Measurements from ENCODE around the gene DHRS12. TPM values are rescaled to one million over a fixed set of nuclear protein-coding genes. Genes with fewer than 3 reads are reported as not detected.

The DHRS12 gene
- total RNA-seq, 1 experiment from 2014 or later: 10.2 TPM

- TF ChIP-seq ZNF423 (CRISPR knock-in tag; IDR thresholded peaks at IDR 0.05) (no peak), ATF1 (CRISPR knock-in tag; IDR thresholded peaks at IDR 0.05) (no peak)
- TF ChIP-seq, protein P1, sequence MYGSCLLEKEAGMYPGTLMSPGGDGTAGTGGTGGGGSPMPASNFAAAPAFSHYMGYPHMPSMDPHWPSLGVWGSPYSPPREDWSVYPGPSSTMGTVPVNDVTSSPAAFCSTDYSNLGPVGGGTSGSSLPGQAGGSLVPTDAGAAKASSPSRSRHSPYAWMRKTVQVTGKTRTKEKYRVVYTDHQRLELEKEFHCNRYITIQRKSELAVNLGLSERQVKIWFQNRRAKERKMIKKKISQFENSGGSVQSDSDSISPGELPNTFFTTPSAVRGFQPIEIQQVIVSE (CRISPR knock-in tag; IDR thresholded peaks at IDR 0.05; ENCODE audit: borderline replicate concordance): no peak
Observed at GRCh38 chr13:51761643-51762350, 42.2 kb downstream of the DHRS12 start (continued).

DNA sequence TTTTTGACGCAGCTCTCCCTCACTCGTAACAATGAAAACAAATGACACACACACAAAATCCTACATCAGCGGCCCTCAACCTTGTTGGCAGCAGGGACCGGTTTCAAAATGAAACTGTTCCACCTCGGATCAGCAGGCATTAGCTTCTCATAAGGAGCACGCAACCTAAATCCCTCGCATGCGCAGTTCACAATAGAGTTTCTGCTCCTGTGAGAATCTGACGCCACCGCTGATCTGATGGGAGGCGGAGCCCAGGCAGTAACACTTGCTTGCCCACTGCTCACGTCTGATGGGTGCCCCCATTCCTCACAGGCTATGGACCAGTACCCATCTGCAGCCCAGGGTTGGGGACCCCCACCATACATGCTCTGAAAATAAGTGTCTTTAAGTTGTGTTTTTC, 43.4 kb downstream of the DHRS12 start:
- CTCF ChIA-PET: no interaction called here
- Mint-ChIP-seq H3K4me1 (no peaks in the 10 kb centered on the region), H3K4me3 (no peak overlapping the region), H3K36me3 (peaks cover 39% of the 10 kb centered on the region; the same call in 1 of the 2 replicates), H3K27ac (0 out of 2 replicates have a peak overlapping the region, but pooled peaks have one; percentile 12), H3K9me3 (no peaks in the 10 kb centered on the region), H3K27me3 (ENCODE audit: low read depth) (no peaks in the 10 kb centered on the region)
- no peak for ATAC-seq
- DNase-seq (ENCODE audit: low spot score): no peak
- TF ChIP-seq, protein P2, sequence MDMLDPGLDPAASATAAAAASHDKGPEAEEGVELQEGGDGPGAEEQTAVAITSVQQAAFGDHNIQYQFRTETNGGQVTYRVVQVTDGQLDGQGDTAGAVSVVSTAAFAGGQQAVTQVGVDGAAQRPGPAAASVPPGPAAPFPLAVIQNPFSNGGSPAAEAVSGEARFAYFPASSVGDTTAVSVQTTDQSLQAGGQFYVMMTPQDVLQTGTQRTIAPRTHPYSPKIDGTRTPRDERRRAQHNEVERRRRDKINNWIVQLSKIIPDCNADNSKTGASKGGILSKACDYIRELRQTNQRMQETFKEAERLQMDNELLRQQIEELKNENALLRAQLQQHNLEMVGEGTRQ (CRISPR knock-in tag; IDR thresholded peaks at IDR 0.05): no peak
- TF ChIP-seq FOXJ3 (CRISPR knock-in tag; IDR thresholded peaks at IDR 0.05; ENCODE audit: borderline replicate concordance) (no peak), ETV6 (CRISPR knock-in tag; IDR thresholded peaks at IDR 0.05) (no peak), RORB (CRISPR knock-in tag; IDR thresholded peaks at IDR 0.05) (no peak), GRHL2 (CRISPR knock-in tag; IDR thresholded peaks at IDR 0.05; ENCODE audit: insufficient replicate concordance, severe bottlenecking) (no peak), CREM (CRISPR knock-in tag; IDR thresholded peaks at IDR 0.05) (no peak), SOX15 (CRISPR knock-in tag; IDR thresholded peaks at IDR 0.05) (no peak)
- TF ChIP-seq, protein P3, sequence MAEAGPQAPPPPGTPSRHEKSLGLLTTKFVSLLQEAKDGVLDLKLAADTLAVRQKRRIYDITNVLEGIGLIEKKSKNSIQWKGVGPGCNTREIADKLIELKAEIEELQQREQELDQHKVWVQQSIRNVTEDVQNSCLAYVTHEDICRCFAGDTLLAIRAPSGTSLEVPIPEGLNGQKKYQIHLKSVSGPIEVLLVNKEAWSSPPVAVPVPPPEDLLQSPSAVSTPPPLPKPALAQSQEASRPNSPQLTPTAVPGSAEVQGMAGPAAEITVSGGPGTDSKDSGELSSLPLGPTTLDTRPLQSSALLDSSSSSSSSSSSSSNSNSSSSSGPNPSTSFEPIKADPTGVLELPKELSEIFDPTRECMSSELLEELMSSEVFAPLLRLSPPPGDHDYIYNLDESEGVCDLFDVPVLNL (CRISPR knock-in tag; IDR thresholded peaks at IDR 0.05; ENCODE audit: borderline replicate concordance, low read depth): no peak
- TF ChIP-seq, protein P4, sequence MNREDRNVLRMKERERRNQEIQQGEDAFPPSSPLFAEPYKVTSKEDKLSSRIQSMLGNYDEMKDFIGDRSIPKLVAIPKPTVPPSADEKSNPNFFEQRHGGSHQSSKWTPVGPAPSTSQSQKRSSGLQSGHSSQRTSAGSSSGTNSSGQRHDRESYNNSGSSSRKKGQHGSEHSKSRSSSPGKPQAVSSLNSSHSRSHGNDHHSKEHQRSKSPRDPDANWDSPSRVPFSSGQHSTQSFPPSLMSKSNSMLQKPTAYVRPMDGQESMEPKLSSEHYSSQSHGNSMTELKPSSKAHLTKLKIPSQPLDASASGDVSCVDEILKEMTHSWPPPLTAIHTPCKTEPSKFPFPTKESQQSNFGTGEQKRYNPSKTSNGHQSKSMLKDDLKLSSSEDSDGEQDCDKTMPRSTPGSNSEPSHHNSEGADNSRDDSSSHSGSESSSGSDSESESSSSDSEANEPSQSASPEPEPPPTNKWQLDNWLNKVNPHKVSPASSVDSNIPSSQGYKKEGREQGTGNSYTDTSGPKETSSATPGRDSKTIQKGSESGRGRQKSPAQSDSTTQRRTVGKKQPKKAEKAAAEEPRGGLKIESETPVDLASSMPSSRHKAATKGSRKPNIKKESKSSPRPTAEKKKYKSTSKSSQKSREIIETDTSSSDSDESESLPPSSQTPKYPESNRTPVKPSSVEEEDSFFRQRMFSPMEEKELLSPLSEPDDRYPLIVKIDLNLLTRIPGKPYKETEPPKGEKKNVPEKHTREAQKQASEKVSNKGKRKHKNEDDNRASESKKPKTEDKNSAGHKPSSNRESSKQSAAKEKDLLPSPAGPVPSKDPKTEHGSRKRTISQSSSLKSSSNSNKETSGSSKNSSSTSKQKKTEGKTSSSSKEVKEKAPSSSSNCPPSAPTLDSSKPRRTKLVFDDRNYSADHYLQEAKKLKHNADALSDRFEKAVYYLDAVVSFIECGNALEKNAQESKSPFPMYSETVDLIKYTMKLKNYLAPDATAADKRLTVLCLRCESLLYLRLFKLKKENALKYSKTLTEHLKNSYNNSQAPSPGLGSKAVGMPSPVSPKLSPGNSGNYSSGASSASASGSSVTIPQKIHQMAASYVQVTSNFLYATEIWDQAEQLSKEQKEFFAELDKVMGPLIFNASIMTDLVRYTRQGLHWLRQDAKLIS (CRISPR knock-in tag; IDR thresholded peaks at IDR 0.05; ENCODE audit: borderline replicate concordance): no peak
- POLR2A ChIA-PET: no interaction called here

GRCh38 chr13:51759240-51759639, 44.7 kb downstream of the DHRS12 start:
- TF ChIP-seq PRRX2 (CRISPR knock-in tag; IDR thresholded peaks at IDR 0.05) (no peak), ZNF138 (CRISPR knock-in tag; conservative IDR thresholded peaks at IDR 0.05) (no peak), NR2C2 (CRISPR knock-in tag; IDR thresholded peaks at IDR 0.05) (no peak), ZNF512 (CRISPR knock-in tag; IDR thresholded peaks at IDR 0.05; ENCODE audit: borderline replicate concordance) (no peak), GRHL2 (CRISPR knock-in tag; IDR thresholded peaks at IDR 0.05; ENCODE audit: insufficient replicate concordance, severe bottlenecking) (no peak), TCF7 (CRISPR knock-in tag; IDR thresholded peaks at IDR 0.05; ENCODE audit: low read depth) (no peak)
- Mint-ChIP-seq H3K4me1 (no peaks in the 10 kb centered on the region), H3K4me3 (no peak overlapping the region), H3K9me3 (no peaks in the 10 kb centered on the region), H3K36me3 (peaks cover 41% of the 10 kb centered on the region), H3K27me3 (ENCODE audit: low read depth) (no peaks in the 10 kb centered on the region), H3K27ac (no peak overlapping the region)
- DNase-seq (ENCODE audit: low spot score) (no peak), ATAC-seq (no peak)
- POLR2A ChIA-PET: no interaction called here
- CTCF ChIA-PET: interaction anchor here (0.7 to 3.0 kb wide), 2 partner anchors 8 to 39 kb away, joined by 3 to 19 read pairs; no protein-coding TSS in a partner anchor

Measured in WTC11 (cell line).